GM12878 (cell line): ENCODE data around the gene ASTL. TPM values are rescaled to one million over a fixed set of nuclear protein-coding genes. Genes with fewer than 3 reads are reported as not detected.

Source experiments
- BCLAF1 ChIP-seq: fragments of 450-650 bp; IDR thresholded peaks from 2 replicates; pipeline ENCODE4 v1.6.1; 2017; ENCODE audit warnings: antibody characterized with exemption, mild to moderate bottlenecking, moderate library complexity
- DPF2 ChIP-seq: fragments of 450-650 bp; IDR thresholded peaks from 2 replicates; pipeline ENCODE4 v1.6.1; 2017; ENCODE audit warnings: mild to moderate bottlenecking
- FOXK2 ChIP-seq: fragments of 450-650 bp; IDR thresholded peaks from 2 replicates; pipeline ENCODE4 v1.6.1; 2017; ENCODE audit warnings: mild to moderate bottlenecking, moderate library complexity
- MEF2B ChIP-seq: fragments of 450-650 bp; IDR thresholded peaks from 2 replicates; pipeline ENCODE4 v1.6.1; 2018; ENCODE audit warnings: mild to moderate bottlenecking, moderate library complexity; ENCODE audit not compliant: partially characterized antibody, poor library complexity, severe bottlenecking
- PAX8 ChIP-seq: fragments of 450-650 bp; IDR thresholded peaks from 2 replicates; pipeline ENCODE4 v1.6.1; 2017; ENCODE audit warnings: mild to moderate bottlenecking, moderate library complexity
- SKIL ChIP-seq: fragments of 450-650 bp; IDR thresholded peaks from 2 replicates; pipeline ENCODE4 v1.6.1; 2017; ENCODE audit warnings: mild to moderate bottlenecking, low read depth, inconsistent platforms; ENCODE audit not compliant: poor library complexity, severe bottlenecking
- SRF ChIP-seq, 2 experiments: IDR thresholded peaks; 2 replicates each; pipeline ENCODE4 v1.6.1; 2011; ENCODE audit warnings: low read depth in 2 of 2, low read length in 2 of 2, mild to moderate bottlenecking in 1 of 2, moderate library complexity in 1 of 2
- polyA plus RNA-seq, 11 experiments: library from polyadenylated mRNA; depleted of rRNA in 4 of 11; unstranded in 6 of 11; stranded (reverse) in 5 of 11; fragments of >200 nt; fragmentation: Nextera tagmentation in 4 of 11; fragmentation: Illumina TruSeq in 1 of 11; extraction: Ambion mirVana in 4 of 11; extraction: Trizol in 1 of 11; gene quantifications; 1 replicate in 1 of 11; 2 replicates in 10 of 11; pipeline versions ENCODE4 v1.2.1 to v1.2.3, GENCODE V29; 2011 to 2016; ENCODE audit warnings: inconsistent platforms in 2 of 11, missing spikeins in 2 of 11, low read depth in 1 of 11
- total RNA-seq, 4 experiments: library from RNA; depleted of rRNA in 3 of 4; stranded (reverse); fragments of >200 nt in 3 of 4; fragmentation: Illumina TruSeq in 1 of 4; extraction: Trizol in 1 of 4; gene quantifications; 2 replicates each; pipeline versions ENCODE4 v1.2.1 to v1.2.3, GENCODE V29; 2013 to 2021

Gene ASTL
- total and polyA plus RNA-seq, 10 of the 15 experiments (the other 5 are each of a cell fraction or from before 2014, with no cell fraction given): 0.18 to 1.0 (median 0.38) TPM; not detected in 4

GRCh38 chr2:96112501-96113366 lies 25.6 kb downstream of the ASTL start (continued):
- TF ChIP-seq SKIL (no peak), SRF (IDR thresholded peaks at IDR 0.05; ENCODE audit: low read depth in 2 of 2, low read length in 2 of 2) (no peak), BCLAF1 (no peak), FOXK2 (no peak), PAX8 (no peak), DPF2 (no peak), MEF2B (no peak)
